WTC11 (cell line): Measurements from ENCODE around the gene AKIRIN1. TPM values are rescaled to one million over a fixed set of nuclear protein-coding genes. Genes with fewer than 3 reads are reported as not detected.

Experiments
- ATAC-seq: fragments of 200-7000 bp; cut with Tn5 transposase; 2 replicates; pipeline ENCODE4 v1.10.0; 2021; ENCODE audit warnings: mild to moderate bottlenecking, moderate library complexity
- CTCF ChIA-PET: fragments of 300-600 bp; sonication (Branson Sonifier 250); formaldehyde crosslinking; loops from one replicate; lab custom pipeline; 2021; ENCODE audit warnings: antibody characterized with exemption; lab: Charles Lee
- POLR2A ChIA-PET: fragments of 350-600 bp; sonication (Branson Sonifier 250); formaldehyde crosslinking; loops from one replicate; lab custom pipeline; 2021; ENCODE audit warnings: antibody characterized with exemption; lab: Charles Lee
- DNase-seq: peaks from one replicate; pipeline ENCODE4 v3.0.0; 2021; ENCODE audit warnings: low spot score
- H3K27ac Mint-ChIP-seq: 2 replicates; pipeline ENCODE4 v1.8.0; 2021; ENCODE audit warnings: mixed read lengths
- H3K27me3 Mint-ChIP-seq: 2 replicates; pipeline ENCODE4 v1.8.0; 2021; ENCODE audit warnings: low read depth, mild to moderate bottlenecking, moderate library complexity, mixed read lengths
- H3K36me3 Mint-ChIP-seq: 2 replicates; pipeline ENCODE4 v1.8.0; 2021; ENCODE audit warnings: mixed read lengths
- H3K4me1 Mint-ChIP-seq: 2 replicates; pipeline ENCODE4 v1.8.0; 2022; ENCODE audit warnings: mixed read lengths
- H3K4me3 Mint-ChIP-seq: 2 replicates; pipeline ENCODE4 v1.8.0; 2021; ENCODE audit warnings: mild to moderate bottlenecking, moderate library complexity, mixed read lengths
- H3K9me3 Mint-ChIP-seq: 2 replicates; pipeline ENCODE4 v1.8.0; 2021; ENCODE audit warnings: mixed read lengths
- AR ChIP-seq: fragments of 250-450 bp; sonication (Bioruptor Pico); IDR thresholded peaks from 2 replicates; pipeline ENCODE4 v1.9.0; 2021; ENCODE audit warnings: mild to moderate bottlenecking
- ERG ChIP-seq: fragments of 250-450 bp; sonication (Bioruptor Pico); IDR thresholded peaks from 2 replicates; pipeline ENCODE4 v1.8.0; 2021; ENCODE audit warnings: mild to moderate bottlenecking
- IRF2 ChIP-seq: sonication (generic); formaldehyde crosslinking; IDR thresholded peaks from 2 replicates; pipeline ENCODE4 v1.8.0; 2022; ENCODE audit warnings: low read depth, missing genetic modification reagents, borderline replicate concordance
- JUN ChIP-seq: sonication (generic); formaldehyde crosslinking; IDR thresholded peaks from 2 replicates; pipeline ENCODE4 v1.8.0; 2023; ENCODE audit warnings: mild to moderate bottlenecking, missing genetic modification reagents
- KAT7 ChIP-seq: sonication (generic); formaldehyde crosslinking; IDR thresholded peaks from 2 replicates; pipeline ENCODE4 v1.8.1; 2023; ENCODE audit warnings: missing genetic modification reagents, mild to moderate bottlenecking, borderline replicate concordance
- RORB ChIP-seq: fragments of 250-450 bp; sonication (Bioruptor Pico); IDR thresholded peaks from 2 replicates; pipeline ENCODE4 v1.9.0; 2021; ENCODE audit warnings: mild to moderate bottlenecking
- TEAD1 ChIP-seq: sonication (generic); formaldehyde crosslinking; IDR thresholded peaks from 2 replicates; pipeline ENCODE4 v1.8.0; 2022; ENCODE audit warnings: mild to moderate bottlenecking, missing genetic modification reagents
- USF1 ChIP-seq: sonication (generic); formaldehyde crosslinking; IDR thresholded peaks from 2 replicates; pipeline ENCODE4 v1.8.0; 2022; ENCODE audit warnings: mild to moderate bottlenecking, missing genetic modification reagents
- ZNF138 ChIP-seq: sonication (generic); formaldehyde crosslinking; conservative IDR thresholded peaks from 2 replicates; pipeline ENCODE4 v1.8.1; 2022; ENCODE audit warnings: mild to moderate bottlenecking, moderate library complexity, missing genetic modification reagents
- ZNF263 ChIP-seq: sonication (generic); formaldehyde crosslinking; IDR thresholded peaks from 2 replicates; pipeline ENCODE4 v1.8.1; 2022; ENCODE audit warnings: low read depth, mild to moderate bottlenecking, moderate library complexity, missing genetic modification reagents
- ZNF423 ChIP-seq: fragments of 250-450 bp; sonication (Bioruptor Pico); IDR thresholded peaks from 2 replicates; pipeline ENCODE4 v2.1.2; 2022; ENCODE audit warnings: mild to moderate bottlenecking, moderate library complexity
- ZSCAN18 ChIP-seq: fragments of 250-450 bp; sonication (Bioruptor Pico); IDR thresholded peaks from 2 replicates; pipeline ENCODE4 v2.1.2; 2022; ENCODE audit warnings: mild to moderate bottlenecking, moderate library complexity
- total RNA-seq: library from RNA; stranded (reverse); gene quantifications from 3 replicates; pipeline ENCODE4 v1.2.3, GENCODE V29; 2021
- TF ChIP-seq, protein P1 (sequence below): sonication (generic); formaldehyde crosslinking; IDR thresholded peaks from 2 replicates; pipeline ENCODE4 v1.8.0; 2023; ENCODE audit warnings: missing genetic modification reagents
- TF ChIP-seq, protein P2 (sequence below): sonication (generic); formaldehyde crosslinking; IDR thresholded peaks from 2 replicates; pipeline ENCODE4 v1.8.0; 2023; ENCODE audit warnings: missing genetic modification reagents, mild to moderate bottlenecking, borderline replicate concordance

Gene AKIRIN1
- total RNA-seq, 1 experiment from 2014 or later = 183 TPM

DNA sequence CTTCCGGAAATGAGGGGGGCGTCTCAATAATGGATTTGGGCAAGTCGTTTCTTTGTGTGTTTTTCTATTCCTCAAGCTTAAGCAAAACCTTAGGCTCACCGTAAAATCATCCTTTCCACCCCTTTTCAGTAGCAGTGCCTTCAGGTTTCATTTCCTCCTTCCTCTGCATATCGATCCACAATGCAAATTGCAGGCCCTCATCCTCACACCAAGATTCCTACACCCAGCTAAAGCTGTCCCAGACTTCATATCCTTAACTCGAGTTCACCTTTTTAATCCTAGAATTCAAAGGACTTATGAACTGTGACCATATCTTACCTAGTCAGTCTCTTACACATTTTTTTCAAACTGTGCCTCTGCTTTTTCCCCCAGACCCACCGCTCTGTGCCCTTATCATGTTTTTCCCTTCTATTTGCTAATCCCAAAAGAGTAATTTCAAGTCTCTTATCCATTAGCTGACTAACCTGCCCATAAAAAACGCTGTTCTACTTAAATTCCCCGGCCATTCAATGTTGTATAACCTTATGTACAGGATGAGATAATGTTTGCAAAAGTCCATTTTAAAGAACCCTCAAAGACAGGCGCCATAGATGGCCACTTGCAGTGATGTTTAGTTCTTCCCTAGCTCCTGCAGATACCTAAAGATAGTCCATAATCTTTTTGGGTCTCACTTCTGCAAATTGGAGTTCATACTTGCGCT, 1.5 kb downstream of the AKIRIN1 start:
- DNase-seq (no peak), ATAC-seq (no peak)
- ChIA-PET CTCF (no interaction called here), POLR2A (interaction anchor here (0.5 to 0.7 kb wide), 2 partner anchors 15 to 88 kb away, joined by 3 to 4 read pairs; no protein-coding TSS in a partner anchor)
- peak overlapping the region; percentile 92 for H3K4me3 Mint-ChIP-seq
- peak overlapping the region; percentile 89 for H3K27ac Mint-ChIP-seq
- TF ChIP-seq TEAD1 (CRISPR knock-in tag) (no peak), ZNF423 (CRISPR knock-in tag) (no peak), RORB (CRISPR knock-in tag) (no peak), USF1 (no peak), KAT7 (no peak), ZNF138 (no peak), ERG (CRISPR knock-in tag) (no peak), JUN (no peak)
- TF ChIP-seq, protein P1, sequence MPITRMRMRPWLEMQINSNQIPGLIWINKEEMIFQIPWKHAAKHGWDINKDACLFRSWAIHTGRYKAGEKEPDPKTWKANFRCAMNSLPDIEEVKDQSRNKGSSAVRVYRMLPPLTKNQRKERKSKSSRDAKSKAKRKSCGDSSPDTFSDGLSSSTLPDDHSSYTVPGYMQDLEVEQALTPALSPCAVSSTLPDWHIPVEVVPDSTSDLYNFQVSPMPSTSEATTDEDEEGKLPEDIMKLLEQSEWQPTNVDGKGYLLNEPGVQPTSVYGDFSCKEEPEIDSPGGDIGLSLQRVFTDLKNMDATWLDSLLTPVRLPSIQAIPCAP = no peak
- H3K9me3 Mint-ChIP-seq = no peaks in the 10 kb centered on the region
- H3K36me3 Mint-ChIP-seq = peaks cover 52% of the 10 kb centered on the region
- H3K27me3 Mint-ChIP-seq = no peaks in the 10 kb centered on the region
- peaks cover 61% of the 10 kb centered on the region for H3K4me1 Mint-ChIP-seq

GRCh38 chr1:38994196-38994595, 3.1 kb downstream of the AKIRIN1 start:
- H3K36me3 Mint-ChIP-seq = peaks cover 66% of the 10 kb centered on the region
- H3K4me1 Mint-ChIP-seq = peaks cover 70% of the 10 kb centered on the region
- CTCF ChIA-PET = no interaction called here
- H3K9me3 Mint-ChIP-seq = no peaks in the 10 kb centered on the region
- H3K27me3 Mint-ChIP-seq = no peaks in the 10 kb centered on the region
- no peak for DNase-seq
- H3K27ac Mint-ChIP-seq = peak overlapping the region; percentile 88
- TF ChIP-seq ZSCAN18 (CRISPR knock-in tag) (no peak), IRF2 (no peak), ZNF263 (CRISPR knock-in tag) (no peak), AR (no peak)
- TF ChIP-seq, protein P2, sequence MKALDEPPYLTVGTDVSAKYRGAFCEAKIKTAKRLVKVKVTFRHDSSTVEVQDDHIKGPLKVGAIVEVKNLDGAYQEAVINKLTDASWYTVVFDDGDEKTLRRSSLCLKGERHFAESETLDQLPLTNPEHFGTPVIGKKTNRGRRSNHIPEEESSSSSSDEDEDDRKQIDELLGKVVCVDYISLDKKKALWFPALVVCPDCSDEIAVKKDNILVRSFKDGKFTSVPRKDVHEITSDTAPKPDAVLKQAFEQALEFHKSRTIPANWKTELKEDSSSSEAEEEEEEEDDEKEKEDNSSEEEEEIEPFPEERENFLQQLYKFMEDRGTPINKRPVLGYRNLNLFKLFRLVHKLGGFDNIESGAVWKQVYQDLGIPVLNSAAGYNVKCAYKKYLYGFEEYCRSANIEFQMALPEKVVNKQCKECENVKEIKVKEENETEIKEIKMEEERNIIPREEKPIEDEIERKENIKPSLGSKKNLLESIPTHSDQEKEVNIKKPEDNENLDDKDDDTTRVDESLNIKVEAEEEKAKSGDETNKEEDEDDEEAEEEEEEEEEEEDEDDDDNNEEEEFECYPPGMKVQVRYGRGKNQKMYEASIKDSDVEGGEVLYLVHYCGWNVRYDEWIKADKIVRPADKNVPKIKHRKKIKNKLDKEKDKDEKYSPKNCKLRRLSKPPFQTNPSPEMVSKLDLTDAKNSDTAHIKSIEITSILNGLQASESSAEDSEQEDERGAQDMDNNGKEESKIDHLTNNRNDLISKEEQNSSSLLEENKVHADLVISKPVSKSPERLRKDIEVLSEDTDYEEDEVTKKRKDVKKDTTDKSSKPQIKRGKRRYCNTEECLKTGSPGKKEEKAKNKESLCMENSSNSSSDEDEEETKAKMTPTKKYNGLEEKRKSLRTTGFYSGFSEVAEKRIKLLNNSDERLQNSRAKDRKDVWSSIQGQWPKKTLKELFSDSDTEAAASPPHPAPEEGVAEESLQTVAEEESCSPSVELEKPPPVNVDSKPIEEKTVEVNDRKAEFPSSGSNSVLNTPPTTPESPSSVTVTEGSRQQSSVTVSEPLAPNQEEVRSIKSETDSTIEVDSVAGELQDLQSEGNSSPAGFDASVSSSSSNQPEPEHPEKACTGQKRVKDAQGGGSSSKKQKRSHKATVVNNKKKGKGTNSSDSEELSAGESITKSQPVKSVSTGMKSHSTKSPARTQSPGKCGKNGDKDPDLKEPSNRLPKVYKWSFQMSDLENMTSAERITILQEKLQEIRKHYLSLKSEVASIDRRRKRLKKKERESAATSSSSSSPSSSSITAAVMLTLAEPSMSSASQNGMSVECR (CRISPR knock-in tag) = no peak
- POLR2A ChIA-PET = interaction anchor here (0.9 kb wide), 1 partner anchor 12 kb away, joined by 3 read pairs; no protein-coding TSS in a partner anchor
- H3K4me3 Mint-ChIP-seq = peak overlapping the region; percentile 92
- ATAC-seq = no peak
